CD1c-positive myeloid dendritic cell (primary cell): ENCODE results near the gene SELENOP.
"Not testable (repeated sequence)": the region's sequence is repeated elsewhere in the genome, so short reads cannot be mapped to it uniquely, and the experiment has no call there.

ENCODE experiments used
- DNase-seq: peaks from one replicate; pipeline ENCODE4 v3.0.0-alpha.2; 2016; ENCODE audit errors: extremely low spot score

Gene SELENOP, protein sequence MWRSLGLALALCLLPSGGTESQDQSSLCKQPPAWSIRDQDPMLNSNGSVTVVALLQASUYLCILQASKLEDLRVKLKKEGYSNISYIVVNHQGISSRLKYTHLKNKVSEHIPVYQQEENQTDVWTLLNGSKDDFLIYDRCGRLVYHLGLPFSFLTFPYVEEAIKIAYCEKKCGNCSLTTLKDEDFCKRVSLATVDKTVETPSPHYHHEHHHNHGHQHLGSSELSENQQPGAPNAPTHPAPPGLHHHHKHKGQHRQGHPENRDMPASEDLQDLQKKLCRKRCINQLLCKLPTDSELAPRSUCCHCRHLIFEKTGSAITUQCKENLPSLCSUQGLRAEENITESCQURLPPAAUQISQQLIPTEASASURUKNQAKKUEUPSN

GRCh38 chr5:42811591-42812446 is at the start of gene SELENOP:
Gene SELENOP, minus strand, starts transcription at chr5:42811892. Its CDS starts 3,539 bp downstream, at chr5:42808353.
- DNase-seq, result no peak

- DNase-seq, result no peak
Observed at GRCh38 chr5:42858687-42859086, 47.0 kb upstream of the SELENOP start.

DNA sequence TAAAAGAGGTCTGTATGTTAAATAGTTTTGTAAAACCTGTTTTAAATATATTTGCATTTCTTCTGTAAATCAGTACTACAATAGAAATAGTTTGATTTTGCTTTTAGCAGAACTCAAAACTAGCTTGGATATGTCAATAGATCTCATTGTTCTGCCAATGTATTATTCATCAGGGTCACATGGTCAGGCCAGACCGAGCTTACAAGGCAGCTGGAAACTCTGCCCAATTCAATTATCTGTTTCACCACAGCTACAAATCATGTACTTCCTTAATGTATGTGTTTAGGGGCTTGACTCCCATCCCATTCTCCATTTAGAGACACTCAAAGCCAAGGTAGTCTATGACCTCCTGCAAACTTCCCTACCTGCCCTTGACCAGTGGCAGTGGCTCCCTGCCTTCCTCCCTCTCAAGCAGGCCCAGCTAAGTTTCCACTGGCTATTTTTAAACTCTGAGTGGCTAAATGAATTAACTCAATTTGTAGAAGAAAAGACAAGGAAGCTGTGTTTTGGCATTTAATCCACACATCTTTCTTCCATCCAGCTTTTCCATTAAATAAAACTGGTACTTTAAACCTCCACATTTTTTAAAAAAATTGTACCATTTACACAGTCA is 46.4 kb upstream of the SELENOP start:
- no peak for DNase-seq

DNA sequence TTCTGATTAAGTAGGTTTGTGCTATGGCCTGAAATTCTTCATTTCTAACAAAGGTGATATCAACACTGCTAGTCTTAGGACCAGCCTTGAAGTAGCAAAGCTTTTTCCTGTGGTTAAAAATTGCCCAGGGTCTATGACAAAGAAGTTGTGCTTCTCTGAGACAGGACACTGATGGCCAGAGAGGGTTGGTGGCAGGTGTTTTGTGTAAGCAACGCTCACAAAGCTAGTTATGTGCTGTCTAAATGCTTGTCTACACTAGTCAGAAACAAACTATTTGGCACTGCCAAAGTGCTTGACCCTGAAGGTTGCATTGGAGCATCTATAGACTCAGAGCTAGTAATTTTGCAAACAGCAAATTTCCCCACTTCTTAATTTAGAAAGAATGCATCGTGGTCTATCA is 44.1 kb upstream of the SELENOP start:
- no peak for DNase-seq

DNA sequence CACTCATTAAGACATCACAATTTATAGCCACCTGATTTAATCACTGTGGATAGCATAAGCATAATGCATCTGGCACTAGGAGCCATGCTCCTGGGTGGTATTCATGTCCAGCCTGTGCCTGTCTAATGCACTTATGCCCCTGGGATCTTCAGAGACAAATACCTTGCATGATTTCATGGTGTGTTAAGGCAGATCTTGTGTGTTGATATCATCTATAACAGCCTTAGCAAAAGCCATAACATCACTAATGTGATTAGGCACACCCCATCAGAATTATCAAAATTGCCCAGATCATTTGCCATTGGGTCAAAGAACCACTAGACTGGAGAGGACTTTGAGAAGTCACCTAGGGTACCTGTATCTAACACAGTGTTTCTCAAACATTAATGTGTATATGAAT is 43.7 kb upstream of the SELENOP start:
- DNase-seq, result no peak

DNA sequence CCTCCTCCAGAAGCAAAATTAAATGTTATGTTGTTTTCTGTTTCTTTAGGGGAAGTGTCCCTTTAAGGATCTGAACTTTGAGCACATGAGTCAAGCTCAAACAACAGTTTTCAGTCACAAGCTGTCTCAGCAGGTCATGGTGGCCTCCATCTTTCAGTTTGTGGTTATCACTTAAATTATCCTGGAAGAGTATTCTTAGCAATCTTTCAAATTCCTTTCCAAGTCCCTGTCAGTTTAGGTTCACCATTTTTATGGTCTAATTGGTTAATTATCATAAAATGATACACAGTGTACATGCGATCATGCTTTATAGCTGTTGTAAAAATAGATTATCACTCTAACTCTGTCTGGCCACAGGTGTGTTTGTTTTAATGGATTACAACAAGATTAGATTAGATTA is 43.1 kb upstream of the SELENOP start:
- no peak for DNase-seq

DNA sequence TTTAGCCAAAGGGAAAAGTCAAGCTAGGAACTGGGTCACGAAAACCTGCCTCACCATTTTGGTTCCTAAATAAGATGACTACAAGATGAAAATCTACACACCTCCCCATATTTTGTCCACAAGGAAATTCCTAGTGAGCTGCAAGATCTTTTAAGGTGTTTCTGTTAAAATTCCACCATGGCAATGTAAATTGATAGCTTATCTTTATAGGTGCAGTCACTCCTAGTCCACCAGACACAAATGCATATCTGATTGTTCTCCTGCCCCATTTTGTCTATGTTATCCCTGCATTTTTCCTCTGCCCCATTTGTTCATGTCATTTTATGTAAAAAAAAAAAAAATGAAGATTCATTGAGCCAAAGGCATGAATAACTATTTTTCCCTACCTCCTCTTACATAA is 41.1 kb upstream of the SELENOP start:
- DNase-seq, result no peak

- DNase-seq, result no peak
Observed at GRCh38 chr5:42851481-42851880, 39.8 kb upstream of the SELENOP start.

- DNase-seq, result no peak
Observed at GRCh38 chr5:42848545-42848944, 36.9 kb upstream of the SELENOP start.

DNA sequence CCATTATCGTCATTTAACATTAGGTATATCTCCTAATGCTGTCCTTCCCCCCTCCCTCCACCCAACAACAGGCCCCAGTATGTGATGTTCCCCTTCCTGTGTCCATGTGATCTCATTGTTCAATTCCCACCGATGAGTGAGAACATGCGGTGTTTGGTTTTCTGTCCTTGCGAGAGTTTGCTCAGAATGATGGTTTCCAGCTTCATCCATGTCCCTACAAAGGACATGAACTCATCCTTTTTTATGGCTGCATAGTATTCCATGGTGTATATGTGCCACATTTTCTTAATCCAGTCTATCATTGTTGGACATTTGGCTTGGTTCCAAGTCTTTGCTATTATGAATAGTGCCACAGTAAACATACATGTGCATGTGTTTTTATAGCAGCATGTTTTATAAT is 32.7 kb upstream of the SELENOP start:
- not testable (repeated sequence) for DNase-seq

- DNase-seq, result no peak
Observed at GRCh38 chr5:42843675-42844292, 32.1 kb upstream of the SELENOP start.

GRCh38 chr5:42842921-42843641 is 31.4 kb upstream of the SELENOP start:
- DNase-seq, result no peak

- DNase-seq, result no peak
Observed at GRCh38 chr5:42840842-42841567, 29.3 kb upstream of the SELENOP start.

DNA sequence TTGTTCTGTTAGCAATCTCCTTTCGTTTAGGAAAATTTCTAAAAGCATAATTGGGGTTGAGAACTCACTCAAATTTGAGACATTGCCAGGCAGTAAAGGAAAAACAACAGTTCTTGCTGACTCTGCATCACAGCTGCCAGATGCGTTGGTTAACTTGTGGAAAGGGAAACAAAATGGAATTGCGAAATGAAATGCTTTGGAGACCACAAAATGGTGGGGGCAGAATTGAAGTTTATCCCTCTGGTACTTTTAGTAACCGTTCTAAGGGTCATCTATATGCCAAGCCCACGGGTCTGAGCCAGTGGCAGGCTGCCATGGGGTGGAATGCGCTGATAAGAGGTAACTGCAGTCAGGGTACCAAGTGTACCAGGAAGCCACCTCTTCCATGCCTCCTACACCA is 28.6 kb upstream of the SELENOP start:
- no peak for DNase-seq

DNA sequence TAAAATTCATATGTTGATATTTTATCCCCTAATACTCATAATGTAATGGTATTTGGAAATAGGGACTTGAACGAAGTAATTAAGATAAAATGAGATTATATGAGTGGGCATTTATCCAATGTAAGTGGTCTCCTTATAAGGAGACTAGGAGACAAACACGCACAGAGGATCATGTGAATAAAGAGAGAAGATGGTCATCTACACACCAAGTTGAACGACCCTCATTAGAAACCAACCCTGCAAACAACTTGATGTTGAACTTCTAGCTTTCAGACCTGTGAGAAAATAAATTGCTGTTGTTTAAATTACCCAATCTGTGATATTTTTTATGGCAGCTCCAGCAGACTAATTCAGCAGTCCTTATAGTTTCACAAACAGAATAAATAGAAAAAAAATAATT is 27.5 kb upstream of the SELENOP start:
- no peak for DNase-seq

DNA sequence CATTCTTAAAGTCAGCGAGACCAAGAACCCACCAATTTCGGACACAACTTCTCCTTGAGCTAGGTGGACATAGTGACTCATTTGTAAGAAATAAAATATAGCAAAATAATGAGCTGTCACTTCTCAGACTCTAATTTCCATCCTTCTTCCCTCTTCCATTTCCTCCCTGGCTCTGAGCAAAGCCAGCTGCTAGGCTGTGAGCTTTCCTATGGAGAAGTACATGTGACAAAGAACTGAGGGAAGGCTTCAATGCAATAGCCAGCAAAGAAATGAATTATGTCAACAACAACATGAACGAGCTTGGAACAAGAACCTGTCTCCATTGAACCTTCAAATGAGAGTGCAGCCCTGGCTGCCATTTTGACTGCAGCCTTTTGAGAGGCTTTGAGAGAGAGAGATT is 25.9 kb upstream of the SELENOP start:
- DNase-seq, result no peak

DNA sequence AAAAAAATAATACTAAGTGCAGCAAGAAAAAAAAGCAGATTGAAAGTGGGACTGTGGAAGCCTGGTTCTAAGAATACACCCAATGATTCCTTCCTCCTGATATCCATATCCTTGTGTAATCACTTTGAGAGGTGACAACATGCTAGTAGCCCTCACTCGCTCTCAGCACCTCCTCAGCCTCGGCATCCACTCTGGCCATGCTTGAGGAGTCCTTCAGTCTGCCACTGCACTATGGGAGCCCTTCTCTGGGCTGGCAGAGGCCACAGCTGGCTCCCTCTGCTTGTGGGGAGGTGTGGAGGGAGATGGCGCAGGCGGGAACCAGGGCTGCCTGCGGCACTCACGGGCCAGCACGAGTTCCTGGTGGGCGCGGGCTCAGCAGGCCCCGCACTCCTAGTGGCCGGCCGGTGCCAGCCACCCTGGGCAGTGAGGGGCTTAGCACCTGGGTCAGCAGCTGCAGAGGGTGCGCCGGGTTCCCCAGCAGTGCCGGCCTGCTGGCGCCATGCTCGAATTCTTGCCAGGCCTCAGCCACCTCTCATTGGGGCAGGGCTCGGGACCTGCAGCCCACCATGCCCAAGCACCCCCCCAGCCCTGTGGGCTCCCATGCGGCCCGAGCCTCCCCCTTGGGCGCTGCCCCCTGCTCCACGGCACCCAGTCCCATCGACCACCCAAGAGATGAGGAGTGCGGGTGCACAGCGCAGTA is 24.5 kb upstream of the SELENOP start:
- DNase-seq, result no peak

DNA sequence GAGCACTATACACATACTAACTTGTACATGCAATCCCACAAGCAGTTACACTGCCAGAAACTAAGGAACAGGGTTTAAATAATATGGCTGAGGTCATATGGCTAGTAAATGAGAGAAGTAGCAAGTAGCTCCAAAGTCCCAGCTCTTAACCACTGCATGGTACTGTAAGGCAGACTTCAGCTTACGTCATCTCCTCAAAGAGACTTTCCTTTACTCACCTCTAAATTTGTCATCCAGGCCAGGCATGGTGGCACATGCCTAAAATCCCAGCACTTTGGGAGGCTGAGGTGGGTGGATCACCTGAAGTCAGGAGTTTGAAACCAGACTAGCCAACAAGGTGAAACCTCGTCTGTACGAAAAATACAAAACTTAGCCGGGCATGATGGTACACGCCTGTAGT is 20.4 kb upstream of the SELENOP start:
- DNase-seq, result no peak

DNA sequence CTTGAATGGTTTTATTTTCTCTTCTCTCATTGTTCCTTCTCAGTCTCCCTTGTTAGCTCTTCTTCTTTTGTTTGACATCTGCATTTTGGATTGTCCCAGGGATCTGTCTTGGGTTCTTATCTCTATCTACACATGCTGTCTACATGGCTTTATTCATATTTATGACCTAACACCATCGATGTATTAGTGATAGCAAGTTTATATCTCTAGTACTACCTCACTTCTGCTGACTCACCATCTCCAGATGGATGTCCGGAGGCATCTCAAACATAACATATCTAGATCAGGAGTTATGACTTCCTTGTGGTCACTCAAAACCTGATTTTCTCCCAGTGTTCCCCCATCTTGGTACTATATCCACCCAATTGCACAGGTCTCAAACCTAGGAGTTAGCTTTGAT is 19.2 kb upstream of the SELENOP start:
- DNase-seq, result no peak

DNA sequence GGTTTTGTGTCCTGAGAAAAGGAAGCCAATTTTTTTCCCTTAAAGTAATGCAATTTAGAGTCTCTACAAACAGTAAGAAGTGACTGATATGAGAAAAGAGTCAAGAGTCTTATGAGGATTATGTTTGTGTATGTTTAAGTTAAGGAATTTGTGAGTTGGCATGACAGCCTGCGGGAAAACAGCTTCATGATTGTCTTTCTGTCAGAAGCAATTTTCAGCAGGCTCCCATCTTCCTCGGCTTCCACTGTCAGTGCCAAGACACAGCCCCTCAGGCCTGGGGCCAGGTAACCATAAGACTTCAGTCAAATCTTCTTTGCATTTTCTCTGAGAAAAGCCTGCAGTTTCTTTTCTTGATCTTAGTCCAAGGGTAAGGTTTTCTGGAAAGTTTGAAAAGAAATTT is 17.0 kb upstream of the SELENOP start:
- no peak for DNase-seq
